ENCODE data around the gene PHETA1.

The PHETA1 gene

GRCh38 chr12:111368788-111369495 is at the start of gene PHETA1:
Gene PHETA1 (minus strand): TSS chr12:111369095. CDS start chr12:111363427, 5,668 bp downstream.
- Histone ChIP-seq H3K4me3 (peak within 1 kb of the TSS; percentile 62), H3K27me3 (ENCODE audit: low read depth) (no peaks in the 10 kb centered on the region), H3K9me3 (no peaks in the 10 kb centered on the region), H3K36me3 (replicated peaks) (no peaks in the 10 kb centered on the region), H3K4me1 (peaks cover 3% of the 10 kb centered on the region; the same call in 1 of the 2 replicates)
- in situ Hi-C loops (cut with MboI; ENCODE audit: low sequenced_read_pairs) = no loop called here
- peak; percentile 90 to 97 for DNase-seq (ENCODE audit: low spot score in 2 of 2)

GRCh38 chr12:111418594-111418880 is 49.6 kb upstream of the PHETA1 start:
- Histone ChIP-seq H3K36me3 (replicated peaks) (peaks cover 7% of the 10 kb centered on the region; the same call in 1 of the 2 replicates), H3K27me3 (ENCODE audit: low read depth) (no peaks in the 10 kb centered on the region)
- in situ Hi-C loops (cut with MboI; ENCODE audit: low sequenced_read_pairs) = no loop called here

GRCh38 chr12:111417784-111418593 is 49.1 kb upstream of the PHETA1 start:
- Histone ChIP-seq H3K36me3 (replicated peaks) (peaks cover 7% of the 10 kb centered on the region; the same call in 1 of the 2 replicates), H3K9me3 (no peaks in the 10 kb centered on the region), H3K27me3 (ENCODE audit: low read depth) (no peaks in the 10 kb centered on the region), H3K4me3 (no peak overlapping the region), H3K4me1 (peaks cover 4% of the 10 kb centered on the region; the same call in 1 of the 2 replicates)
- in situ Hi-C loops (cut with MboI; ENCODE audit: low sequenced_read_pairs) = no loop called here
- no peak for DNase-seq (ENCODE audit: low spot score in 2 of 2)

More at GRCh38 chr12:111418594-111418880, 49.6 kb upstream of the PHETA1 start:
- no peaks in the 10 kb centered on the region for H3K9me3 ChIP-seq
- H3K4me3 ChIP-seq = no peak overlapping the region
- DNase-seq (ENCODE audit: low spot score in 2 of 2) = no peak
- peaks cover 4% of the 10 kb centered on the region; the same call in 1 of the 2 replicates for H3K4me1 ChIP-seq

GRCh38 chr12:111417290-111417689 is 48.4 kb upstream of the PHETA1 start:
- no peaks in the 10 kb centered on the region for H3K9me3 ChIP-seq
- in situ Hi-C loops (cut with MboI; ENCODE audit: low sequenced_read_pairs) = no loop called here
- H3K4me1 ChIP-seq = peaks cover 4% of the 10 kb centered on the region; the same call in 1 of the 2 replicates
- no peak for DNase-seq (ENCODE audit: low spot score in 2 of 2)
- H3K36me3 ChIP-seq (replicated peaks) = peaks cover 7% of the 10 kb centered on the region; the same call in 1 of the 2 replicates
- no peaks in the 10 kb centered on the region for H3K27me3 ChIP-seq (ENCODE audit: low read depth)
- H3K4me3 ChIP-seq = no peak overlapping the region

GRCh38 chr12:111414711-111415252 is 45.9 kb upstream of the PHETA1 start:
- no peaks in the 10 kb centered on the region for H3K36me3 ChIP-seq (replicated peaks)
- no peak overlapping the region for H3K4me3 ChIP-seq
- DNase-seq (ENCODE audit: low spot score in 2 of 2) = no peak
- in situ Hi-C loops (cut with MboI; ENCODE audit: low sequenced_read_pairs) = no loop called here
- H3K4me1 ChIP-seq = no peaks in the 10 kb centered on the region
- H3K27me3 ChIP-seq (ENCODE audit: low read depth) = no peaks in the 10 kb centered on the region
- H3K9me3 ChIP-seq = no peaks in the 10 kb centered on the region

- Histone ChIP-seq H3K36me3 (replicated peaks) (no peaks in the 10 kb centered on the region), H3K4me1 (no peaks in the 10 kb centered on the region)
Measured at GRCh38 chr12:111413442-111414086, 44.7 kb upstream of the PHETA1 start.

GRCh38 chr12:111412830-111413441 is 44.0 kb upstream of the PHETA1 start:
- DNase-seq (ENCODE audit: low spot score in 2 of 2) = no peak
- Histone ChIP-seq H3K4me1 (no peaks in the 10 kb centered on the region), H3K9me3 (no peaks in the 10 kb centered on the region), H3K27me3 (ENCODE audit: low read depth) (no peaks in the 10 kb centered on the region), H3K4me3 (no peak overlapping the region), H3K36me3 (replicated peaks) (no peaks in the 10 kb centered on the region)
- in situ Hi-C loops (cut with MboI; ENCODE audit: low sequenced_read_pairs) = no loop called here

More at GRCh38 chr12:111413442-111414086, 44.7 kb upstream of the PHETA1 start:
- H3K9me3 ChIP-seq = no peaks in the 10 kb centered on the region
- no peaks in the 10 kb centered on the region for H3K27me3 ChIP-seq (ENCODE audit: low read depth)
- in situ Hi-C loops (cut with MboI; ENCODE audit: low sequenced_read_pairs) = no loop called here
- H3K4me3 ChIP-seq = no peak overlapping the region
- peak in 1 of 2 experiments; percentile 24 for DNase-seq (ENCODE audit: low spot score in 2 of 2)

GRCh38 chr12:111412007-111412829 is 43.3 kb upstream of the PHETA1 start:
- Histone ChIP-seq H3K9me3 (no peaks in the 10 kb centered on the region), H3K4me1 (peaks cover 4% of the 10 kb centered on the region; the same call in 1 of the 2 replicates), H3K36me3 (replicated peaks) (no peaks in the 10 kb centered on the region), H3K4me3 (no peak overlapping the region), H3K27me3 (ENCODE audit: low read depth) (no peaks in the 10 kb centered on the region)
- in situ Hi-C loops (cut with MboI; ENCODE audit: low sequenced_read_pairs) = no loop called here
- DNase-seq (ENCODE audit: low spot score in 2 of 2) = no peak

- Histone ChIP-seq H3K4me3 (no peak overlapping the region), H3K9me3 (no peaks in the 10 kb centered on the region), H3K36me3 (replicated peaks) (no peaks in the 10 kb centered on the region), H3K27me3 (ENCODE audit: low read depth) (no peaks in the 10 kb centered on the region), H3K4me1 (peaks cover 4% of the 10 kb centered on the region; the same call in 1 of the 2 replicates)
- in situ Hi-C loops (cut with MboI; ENCODE audit: low sequenced_read_pairs) = no loop called here
- DNase-seq (ENCODE audit: low spot score in 2 of 2) = no peak
Measured at GRCh38 chr12:111411185-111411764, 42.4 kb upstream of the PHETA1 start.

GRCh38 chr12:111410431-111411184 is 41.7 kb upstream of the PHETA1 start:
- in situ Hi-C loops (cut with MboI; ENCODE audit: low sequenced_read_pairs) = no loop called here
- DNase-seq (ENCODE audit: low spot score in 2 of 2) = no peak
- H3K4me3 ChIP-seq = no peak overlapping the region
- no peaks in the 10 kb centered on the region for H3K27me3 ChIP-seq (ENCODE audit: low read depth)
- H3K36me3 ChIP-seq (replicated peaks) = no peaks in the 10 kb centered on the region
- H3K4me1 ChIP-seq = peaks cover 4% of the 10 kb centered on the region; the same call in 1 of the 2 replicates
- no peaks in the 10 kb centered on the region for H3K9me3 ChIP-seq

- Histone ChIP-seq H3K9me3 (no peaks in the 10 kb centered on the region), H3K4me1 (peaks cover 8% of the 10 kb centered on the region; the same call in 1 of the 2 replicates), H3K4me3 (no peak overlapping the region), H3K36me3 (replicated peaks) (no peaks in the 10 kb centered on the region), H3K27me3 (ENCODE audit: low read depth) (no peaks in the 10 kb centered on the region)
- in situ Hi-C loops (cut with MboI; ENCODE audit: low sequenced_read_pairs) = no loop called here
- DNase-seq (ENCODE audit: low spot score in 2 of 2) = no peak
Measured at GRCh38 chr12:111409780-111410430, 41.0 kb upstream of the PHETA1 start.
